Epithelial cell of proximal tubule (primary cell): Measurements from ENCODE around the gene PVR. TPM values are rescaled to one million over a fixed set of nuclear protein-coding genes. Genes with fewer than 3 reads are reported as not detected.

Experiments
- DNase-seq: peaks from one replicate; pipeline ENCODE4 v3.0.0-alpha.2; 2011; ENCODE audit warnings: low read depth
- H3K4me3 ChIP-seq: 2 replicates; pipeline ENCODE4 v1.5.1; 2011; ENCODE audit warnings: low read depth, mild to moderate bottlenecking, low read length
- CTCF ChIP-seq: conservative IDR thresholded peaks from 2 replicates; pipeline ENCODE4 v1.5.1; 2012; ENCODE audit warnings: low read depth, mild to moderate bottlenecking, low read length
- total RNA-seq: library from RNA; depleted of rRNA; stranded (reverse); fragments of >200 nt; gene quantifications from 2 replicates; pipeline ENCODE4 v1.2.3, GENCODE V29; 2015

Gene PVR
- total RNA-seq, 1 donor from 2014 or later = 116 TPM

DNA sequence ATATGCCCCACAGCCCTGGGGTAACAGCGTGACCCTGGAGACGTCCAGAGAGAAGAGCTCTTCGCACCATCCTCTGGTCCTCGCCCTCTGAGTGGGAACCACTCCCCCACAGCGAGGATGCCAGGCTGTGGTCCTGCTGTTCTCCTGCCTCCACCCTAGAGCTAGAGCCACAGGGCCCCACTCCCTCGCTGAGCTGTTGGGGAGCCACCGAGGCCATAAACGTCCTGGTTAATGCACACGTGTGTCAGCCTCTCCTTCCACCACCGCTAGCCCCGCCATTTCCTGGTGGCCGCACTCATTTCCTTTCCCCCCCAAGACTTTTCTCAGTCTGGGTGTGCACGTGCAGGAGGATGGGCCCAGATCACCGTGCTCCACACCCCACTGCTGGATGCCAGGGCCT is 66.8 kb downstream of the PVR start:
- H3K4me3 ChIP-seq = no peak overlapping the region

DNA sequence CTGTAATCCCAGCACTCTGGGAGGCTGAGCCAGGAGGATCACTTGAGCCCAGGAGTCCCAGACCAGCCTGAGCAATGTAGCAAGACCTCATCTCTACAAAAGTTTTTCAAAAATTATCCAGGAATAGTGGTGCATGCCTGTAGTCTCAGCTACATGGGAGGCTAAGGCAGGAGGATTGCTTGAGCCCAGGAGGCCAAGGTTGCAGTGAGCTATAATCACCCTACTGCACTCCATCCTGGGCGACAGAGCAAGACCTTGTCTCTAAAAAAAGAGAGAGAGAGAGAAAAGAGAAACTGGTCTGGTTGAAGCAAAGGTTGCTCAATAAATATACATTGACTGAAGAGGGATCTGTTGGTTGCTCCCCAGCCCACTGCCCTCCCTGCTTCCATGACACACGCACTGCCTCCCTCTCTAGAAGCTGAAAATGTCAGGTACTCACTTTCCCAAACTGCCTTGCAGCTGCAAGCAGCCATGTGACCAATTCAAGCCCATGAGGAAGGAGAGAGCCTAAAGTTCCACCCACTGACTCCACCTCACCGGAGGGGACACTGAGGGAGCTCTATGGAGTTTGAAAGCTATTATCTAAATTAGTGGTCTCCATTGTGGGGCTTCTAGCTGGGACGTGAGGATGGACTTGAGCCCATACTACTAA is 69.3 kb downstream of the PVR start:
- no peak for DNase-seq
- no peak for TF ChIP-seq CTCF
- H3K4me3 ChIP-seq = no peak overlapping the region

More for the DNA sequence above, 66.8 kb downstream of the PVR start:
- TF ChIP-seq CTCF = no peak
- no peak for DNase-seq

Other genes starting within 250 kb of the PVR start
- 1.5 and 2.7 TPM in 2 replicates for gene ZNF285, start 242.3 kb upstream of the PVR start, total RNA-seq
- 3.1 and 4.8 TPM in 2 replicates for gene ZNF229, start 195.4 kb upstream of the PVR start, total RNA-seq
- 4.6 and 5.1 TPM in 2 replicates for gene ZNF180, start 143.4 kb upstream of the PVR start, total RNA-seq
- not detected in 2 replicates for gene CEACAM20, start 114.2 kb upstream of the PVR start, total RNA-seq
- 0.12 TPM in 1 of 2 replicates, not detected in the other for gene IGSF23, start 30.3 kb upstream of the PVR start, total RNA-seq
- 2.7 and 4.6 TPM in 2 replicates for gene CEACAM19, start 27.6 kb downstream of the PVR start, total RNA-seq
- not detected in 2 replicates for gene CEACAM16, start 55.2 kb downstream of the PVR start, total RNA-seq
- gene BCL3, start 104.8 kb downstream of the PVR start, total RNA-seq = 32.4 and 49.3 TPM in 2 replicates
- gene CBLC, start 134.0 kb downstream of the PVR start, total RNA-seq = 16.1 and 27.2 TPM in 2 replicates
- 7.7 and 27.7 TPM in 2 replicates for gene BCAM, start 165.2 kb downstream of the PVR start, total RNA-seq
- 216 and 264 TPM in 2 replicates for gene NECTIN2, start 202.4 kb downstream of the PVR start, total RNA-seq
- gene TOMM40, start 247.3 kb downstream of the PVR start, total RNA-seq = 99.1 and 229 TPM in 2 replicates